COLO668 (cell line): ENCODE measurements around the gene KLHL6.
"Not testable (repeated sequence)": the region's sequence is repeated elsewhere in the genome, so short reads cannot be mapped to it uniquely, and the experiment has no call there.

ENCODE experiments used
- DNase-seq: peaks from one replicate; lab custom pipeline; 2025; ENCODE audit not compliant: unreplicated experiment; lab: John Stamatoyannopoulos, UW

KLHL6 gene

DNA sequence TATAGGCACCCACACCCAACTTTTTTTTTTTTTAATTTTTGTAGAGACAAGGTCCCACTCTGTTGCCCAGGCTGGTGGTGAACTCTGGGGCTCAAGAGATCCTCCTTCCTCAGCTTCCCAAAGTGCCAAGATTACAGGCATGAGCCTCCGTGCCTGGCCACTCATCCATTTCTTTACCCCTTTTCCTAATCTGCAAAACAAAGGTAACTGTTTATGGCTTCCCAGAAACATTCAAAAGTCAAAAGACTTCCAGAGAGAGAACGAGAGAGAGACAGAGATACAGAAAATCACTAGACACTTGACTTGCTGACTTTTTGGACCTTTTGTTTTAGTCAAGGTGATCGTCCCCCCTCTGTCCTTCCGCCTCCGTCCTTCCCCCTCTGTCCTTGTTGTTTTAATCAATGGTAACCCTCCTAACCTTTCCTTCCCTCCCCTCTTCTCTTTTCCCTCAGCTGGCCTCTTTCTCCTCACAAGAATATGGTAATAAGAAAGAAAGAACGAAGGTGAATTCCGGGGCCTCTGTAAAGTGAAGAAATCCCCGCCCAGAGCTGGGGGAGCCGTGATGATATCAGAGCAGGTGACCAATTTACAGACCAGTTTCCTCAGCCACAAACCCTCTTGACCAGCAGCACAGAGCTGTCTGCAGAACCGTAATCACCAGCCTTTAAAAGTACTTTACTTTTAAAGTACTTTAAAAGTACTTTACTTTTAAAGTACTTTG lies 21.9 kb downstream of the KLHL6 start:
- no peak for DNase-seq

DNA sequence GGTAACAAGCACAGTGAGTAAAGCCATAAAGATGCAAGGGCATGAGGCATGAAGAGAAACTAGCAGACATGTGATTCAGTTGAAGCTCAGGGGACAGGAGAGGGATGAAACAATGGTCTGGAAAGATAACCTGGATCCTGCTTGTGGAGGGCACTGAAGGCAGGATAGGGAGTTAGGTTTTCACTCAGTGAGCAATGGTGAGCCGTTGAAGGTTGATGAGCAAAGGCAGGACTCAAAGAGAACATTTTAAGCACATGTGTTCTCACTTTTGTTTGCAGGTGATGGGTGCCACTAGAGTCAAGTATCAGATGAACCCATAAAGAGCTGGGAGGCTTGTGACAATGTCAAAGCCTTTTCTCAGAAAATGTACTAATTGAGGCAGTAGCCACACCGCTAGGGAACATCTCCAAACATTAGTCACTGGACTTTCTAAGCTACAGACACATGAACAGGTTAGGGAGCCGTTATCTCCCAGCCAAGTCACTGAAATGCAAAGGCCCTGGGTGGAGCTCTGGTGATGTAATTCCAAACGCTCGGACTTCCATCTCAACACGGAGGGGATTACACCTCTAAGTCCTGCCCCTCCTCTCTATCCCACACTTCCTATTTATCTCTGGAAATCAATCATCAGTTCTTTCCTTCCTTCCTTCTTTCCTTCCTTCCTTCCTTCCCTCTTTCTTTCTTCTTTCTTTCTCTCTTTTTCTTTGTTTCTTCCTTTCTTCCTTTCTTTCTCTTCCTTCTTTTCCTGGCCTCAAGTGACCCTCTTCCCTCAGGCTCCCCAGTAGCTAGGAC lies 22.7 kb downstream of the KLHL6 start:
- no peak for DNase-seq

DNA sequence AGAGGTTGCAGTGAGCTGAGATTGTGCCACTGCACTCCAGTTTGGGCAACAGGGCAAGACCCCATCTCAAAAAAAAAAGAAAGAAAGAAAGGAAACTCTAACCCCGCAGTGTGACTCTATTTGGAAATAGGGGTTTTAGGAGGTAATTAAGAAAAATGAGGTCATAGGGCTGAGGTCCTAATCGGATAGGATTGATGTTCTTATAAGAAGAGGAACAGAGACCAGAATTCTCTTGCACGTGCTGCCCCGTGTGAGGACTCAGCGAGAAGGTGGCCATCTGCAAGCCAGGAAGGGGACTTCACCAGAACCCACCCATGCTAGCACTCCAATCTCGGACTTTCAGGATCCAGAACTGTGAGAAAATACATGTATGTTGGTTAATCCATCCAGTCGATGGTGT lies 25.8 kb downstream of the KLHL6 start:
- no peak for DNase-seq

DNA sequence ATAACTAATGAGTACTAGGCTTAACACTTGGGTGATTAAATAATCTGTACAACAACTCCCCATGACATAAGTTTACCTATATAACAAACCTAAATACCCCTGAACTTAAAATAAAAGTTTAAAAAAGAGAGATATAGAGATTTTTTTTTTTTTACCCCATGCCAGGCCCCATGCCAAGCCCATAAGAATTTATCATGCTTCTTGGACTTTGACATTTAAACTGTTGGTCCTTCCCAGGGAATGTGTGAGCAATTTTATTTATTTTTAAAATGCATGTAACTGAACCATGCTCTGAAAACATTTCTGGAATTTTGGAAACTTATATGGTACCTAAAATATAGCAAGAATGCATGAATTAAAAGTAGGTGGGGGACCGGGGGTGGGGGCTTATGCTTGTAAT lies 26.3 kb downstream of the KLHL6 start:
- no peak for DNase-seq

DNA sequence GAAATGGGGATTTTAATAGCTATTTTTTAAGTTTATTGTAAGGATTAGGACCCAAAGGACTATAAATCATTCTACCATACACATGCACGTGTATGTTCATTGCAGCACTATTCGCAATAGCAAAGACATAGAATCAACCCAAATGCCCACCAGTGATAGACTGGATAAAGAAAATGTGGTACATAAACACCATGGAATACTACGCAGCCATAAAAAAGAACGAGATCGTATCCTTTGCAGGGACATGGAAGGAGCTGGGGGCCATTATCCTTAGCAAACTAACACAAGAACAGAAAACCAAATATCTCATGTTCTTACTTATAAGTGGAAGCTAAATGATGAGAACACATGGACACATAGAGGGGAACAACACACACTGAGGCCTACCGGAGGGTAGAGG lies 26.7 kb downstream of the KLHL6 start:
- not testable (repeated sequence) for DNase-seq

DNA sequence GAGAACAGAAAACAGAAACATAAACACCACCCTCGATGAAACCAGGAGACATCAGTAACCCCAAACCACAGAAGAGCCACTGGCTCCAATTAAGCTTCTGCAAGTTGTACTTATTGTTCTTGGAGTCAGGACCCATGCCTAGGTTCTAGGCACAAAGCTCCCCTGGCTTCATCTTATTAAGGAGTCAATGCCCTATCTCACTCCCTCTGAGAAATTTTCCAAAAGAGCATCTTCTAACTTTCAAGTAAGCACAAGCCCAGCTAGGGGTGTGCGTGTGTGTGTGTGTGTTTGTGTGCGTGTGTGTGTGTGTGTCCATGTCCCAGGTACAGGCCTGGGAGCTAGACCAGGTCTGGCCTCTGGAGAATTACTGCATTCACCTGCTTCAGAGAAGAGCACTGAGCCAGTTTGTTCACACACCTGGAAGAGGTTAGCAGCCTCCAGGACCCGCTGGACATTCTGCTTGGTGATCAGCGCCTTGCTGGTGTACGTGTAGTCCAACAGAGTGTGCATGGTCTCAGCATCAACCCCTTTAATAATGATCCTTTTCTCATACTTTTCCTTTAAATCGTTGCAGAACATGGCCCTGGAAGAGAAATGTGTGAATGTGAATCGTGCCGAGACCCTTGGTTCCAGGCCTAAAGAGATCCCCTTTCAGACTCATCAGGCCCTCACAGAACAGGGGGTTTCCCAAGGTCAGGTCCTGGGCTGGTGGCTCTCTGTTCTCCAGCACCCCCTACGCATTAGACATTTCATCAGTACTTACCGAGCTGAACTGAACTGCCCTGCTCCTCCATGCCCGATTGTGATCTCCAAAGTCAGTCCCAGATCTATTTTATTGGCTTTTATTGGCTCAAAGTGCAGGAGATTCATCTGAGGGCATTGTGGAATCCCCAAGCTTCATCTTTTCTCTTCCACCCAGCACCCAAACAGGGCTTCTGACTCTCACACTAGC lies 27.8 kb downstream of the KLHL6 start:
- DNase-seq = no peak

DNA sequence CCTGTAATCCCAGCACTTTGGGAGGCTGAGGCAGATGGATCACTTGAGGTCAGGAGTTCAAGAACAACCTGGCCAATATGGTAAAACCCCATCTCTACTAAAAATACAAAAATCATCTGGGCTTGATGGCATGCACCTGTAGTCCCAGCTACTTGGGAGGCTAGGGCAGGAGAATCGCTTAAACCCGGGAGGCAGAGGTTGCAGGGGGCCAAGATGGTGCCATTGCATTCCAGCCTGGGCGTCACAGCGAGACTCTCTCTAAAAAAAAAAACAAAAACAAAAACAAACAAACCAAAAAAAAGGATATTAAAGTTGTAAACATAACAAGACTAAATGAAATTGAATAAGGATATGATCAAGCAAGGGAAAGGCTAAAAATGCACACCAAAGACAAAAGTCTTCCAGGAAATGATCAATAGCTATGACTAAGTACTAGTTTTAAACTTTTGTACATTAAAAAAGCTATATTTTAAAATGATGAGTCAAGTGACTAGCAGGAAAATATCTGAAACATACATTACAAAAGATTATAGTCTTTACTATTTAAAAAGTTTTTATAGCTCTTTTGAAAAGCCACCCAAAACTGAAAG lies 28.6 kb downstream of the KLHL6 start:
- DNase-seq = no peak

DNA sequence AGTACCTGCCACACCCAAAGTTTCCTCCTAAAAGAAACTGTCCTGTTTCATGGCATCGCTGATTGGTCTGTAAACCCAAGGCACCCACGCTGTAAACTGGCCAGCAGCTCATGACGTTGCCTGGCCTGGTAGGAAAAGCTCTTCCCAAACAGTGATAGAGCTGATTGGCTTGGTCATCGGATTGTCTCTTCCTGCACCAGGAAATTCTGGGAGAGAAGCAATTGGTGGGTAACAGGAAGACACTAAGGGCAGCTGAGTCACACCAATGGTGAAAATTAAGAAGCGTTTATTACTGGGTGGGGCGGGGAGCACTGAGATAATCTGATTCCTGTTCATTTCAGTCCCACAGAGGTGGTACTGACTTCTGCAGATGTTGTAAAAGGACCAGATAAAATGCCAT lies 31.0 kb downstream of the KLHL6 start:
- no peak for DNase-seq

DNA sequence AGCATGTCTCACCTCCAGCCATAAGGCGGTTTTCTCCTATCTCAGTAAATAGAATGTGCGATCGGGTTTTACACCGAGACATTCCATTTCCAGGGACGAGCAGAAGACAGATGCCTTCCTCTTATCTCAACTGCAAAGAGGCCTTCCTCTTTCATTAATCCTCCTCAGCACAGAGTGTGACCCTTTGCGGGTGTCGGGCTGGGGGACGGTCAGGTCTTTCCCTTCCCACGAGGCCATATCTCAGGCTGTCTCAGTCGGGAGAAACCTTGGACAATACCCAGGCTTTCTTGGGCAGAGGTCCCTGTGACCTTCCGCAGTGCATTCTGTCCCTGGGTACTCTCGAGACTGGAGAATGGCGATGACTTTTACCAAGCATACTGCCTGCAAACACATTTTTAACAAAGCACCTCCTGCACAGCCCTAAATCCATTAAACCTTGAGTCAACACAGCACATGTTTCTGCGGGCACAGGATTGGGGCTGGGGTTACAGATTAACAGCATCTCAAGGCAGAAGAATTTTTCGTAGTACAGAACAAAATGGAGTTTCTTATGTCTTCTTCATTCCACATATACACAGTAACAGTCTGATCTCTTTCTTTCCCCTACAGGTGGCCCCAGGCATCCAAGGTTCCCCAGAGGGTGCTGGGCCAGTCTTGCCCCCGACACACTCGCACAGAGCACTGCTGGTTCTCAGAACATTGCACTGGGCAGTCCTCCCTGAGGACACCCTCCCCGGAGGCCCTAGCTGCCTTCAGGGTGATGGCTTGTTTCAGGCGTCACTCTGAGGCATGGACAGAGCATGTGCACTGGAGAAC lies 34.6 kb downstream of the KLHL6 start:
- DNase-seq = not testable (repeated sequence)

DNA sequence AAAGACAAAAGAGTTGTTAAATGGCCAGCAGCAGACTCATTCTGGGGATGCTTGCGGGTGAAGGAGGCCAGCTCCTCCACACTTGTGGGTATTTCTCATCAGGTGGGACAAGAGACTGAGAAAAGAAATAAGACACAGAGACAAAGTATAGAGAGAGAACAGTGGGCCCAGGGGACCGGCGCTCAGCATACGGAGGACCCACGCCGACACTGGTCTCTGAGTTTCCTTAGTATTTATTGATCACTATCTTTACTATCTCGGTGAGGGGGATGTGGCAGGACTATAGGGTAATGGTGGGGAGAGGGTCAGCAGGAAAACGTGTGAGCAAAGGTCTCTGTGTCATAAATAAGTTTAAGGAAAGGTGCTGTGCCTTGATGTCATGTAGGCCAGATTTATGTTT lies 35.2 kb downstream of the KLHL6 start:
- not testable (repeated sequence) for DNase-seq

DNA sequence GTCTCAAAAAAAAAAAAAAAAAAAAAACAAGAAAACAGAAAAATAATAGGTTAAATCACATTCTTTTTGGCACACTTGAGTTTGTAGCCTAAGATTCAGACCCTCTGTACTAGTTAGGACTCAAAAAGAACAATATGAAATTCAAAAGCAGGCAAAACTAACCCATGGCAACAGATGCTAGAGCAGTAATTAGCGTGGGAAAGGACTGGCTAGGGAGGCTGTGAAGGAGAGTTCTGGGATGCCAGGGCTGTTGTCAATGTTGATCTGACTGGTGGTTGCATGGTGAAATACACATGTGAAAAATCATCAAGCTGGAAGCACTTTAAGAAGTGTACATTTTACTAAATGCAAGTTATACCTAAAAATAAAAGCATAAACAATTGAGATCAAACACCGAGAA lies 35.6 kb downstream of the KLHL6 start:
- no peak for DNase-seq

DNA sequence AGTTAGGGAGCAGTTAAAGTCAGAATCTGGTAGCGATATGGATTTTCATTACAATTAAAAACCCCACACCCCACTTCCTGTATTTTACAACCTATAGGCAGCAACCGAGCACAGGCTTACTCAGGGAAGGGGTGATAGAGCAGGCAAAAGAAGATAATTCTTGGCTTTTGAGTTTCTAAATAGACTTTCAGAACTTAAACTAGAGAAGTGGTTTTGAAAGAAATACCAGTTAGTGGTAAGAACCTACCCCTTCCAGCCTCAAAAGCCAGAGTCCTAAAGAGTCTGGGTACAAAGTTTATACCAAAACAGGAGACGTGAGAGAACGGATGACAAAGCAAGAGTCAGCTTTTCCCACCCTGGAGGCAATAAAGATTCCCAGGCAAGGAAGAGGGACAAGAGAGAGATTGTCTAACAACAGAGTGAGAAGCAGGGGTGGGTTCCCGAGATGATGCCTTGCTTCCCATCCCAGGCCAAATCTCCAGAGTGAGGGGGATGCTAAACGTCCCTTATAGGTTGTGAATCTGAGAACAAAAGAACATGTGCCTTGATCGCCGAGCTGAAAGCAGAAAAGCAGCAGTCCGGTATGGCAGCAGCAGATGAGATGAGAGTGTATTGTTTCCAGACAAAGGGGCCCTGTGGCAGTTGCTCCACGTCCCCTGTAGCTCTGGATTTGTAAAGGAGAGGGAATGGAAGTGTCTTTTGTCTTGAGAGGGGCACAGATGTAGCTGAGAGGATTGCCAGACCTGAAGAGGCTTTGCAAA lies 36.8 kb downstream of the KLHL6 start:
- no peak for DNase-seq

DNA sequence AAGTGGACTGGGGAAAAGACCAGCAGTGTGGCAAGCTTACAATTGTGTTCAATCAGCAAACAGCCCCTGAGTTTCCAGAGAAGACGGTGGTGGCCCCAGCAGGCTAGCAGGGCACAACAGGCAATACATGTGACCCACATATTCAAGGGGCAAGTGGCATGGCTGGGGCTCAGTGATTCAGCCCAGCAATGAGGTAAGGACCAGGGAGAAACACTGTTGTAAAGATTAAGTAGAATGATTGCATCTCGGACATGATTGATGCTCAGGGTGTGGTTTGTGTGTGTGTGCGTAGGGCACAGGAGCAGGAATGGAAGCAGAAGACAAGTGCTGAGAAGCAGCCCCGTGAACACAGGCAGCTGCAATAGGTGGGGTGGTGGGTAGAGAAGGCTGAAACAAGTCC lies 37.9 kb downstream of the KLHL6 start:
- no peak for DNase-seq

DNA sequence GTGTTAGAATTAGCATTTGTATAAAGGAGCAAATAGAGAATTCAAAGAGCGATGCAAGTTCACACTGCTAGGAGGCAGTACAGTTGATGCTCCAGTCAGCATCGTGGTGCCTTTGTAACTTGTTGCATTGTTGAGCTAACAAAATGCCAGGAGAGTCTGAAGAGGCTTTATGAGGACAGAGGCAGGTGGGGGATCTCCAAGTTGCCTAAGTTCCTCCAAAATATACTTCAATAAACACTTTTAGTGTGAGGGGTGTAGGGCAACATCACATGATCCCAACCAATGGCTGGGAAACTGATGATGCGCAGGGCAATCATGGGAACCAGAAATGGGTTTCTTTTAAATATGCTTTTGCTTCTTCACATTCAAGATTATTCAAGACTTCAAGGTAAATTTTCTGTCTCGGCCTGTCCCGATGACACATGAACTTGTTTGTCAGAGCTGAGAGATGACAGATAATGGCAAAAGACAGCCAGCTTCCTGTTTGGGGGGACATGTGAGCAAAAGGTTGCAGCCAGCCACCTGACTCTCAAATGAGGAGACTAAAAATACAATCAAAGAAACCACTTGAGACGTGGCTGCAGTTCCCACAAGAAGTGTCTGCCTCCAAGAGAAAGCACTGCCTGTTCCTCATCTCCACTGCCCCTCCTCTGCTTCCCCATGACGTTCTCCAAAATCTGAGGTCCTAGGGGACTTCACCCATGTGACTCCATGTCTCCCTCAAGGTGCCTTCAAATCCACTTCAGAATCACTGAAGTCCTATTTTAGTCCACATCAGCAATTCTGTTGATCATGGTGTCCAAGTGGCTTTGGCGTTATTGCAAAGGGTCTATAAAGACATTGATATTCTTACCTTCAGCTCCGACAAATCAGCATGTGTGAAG lies 39.3 kb downstream of the KLHL6 start:
- no peak for DNase-seq

DNA sequence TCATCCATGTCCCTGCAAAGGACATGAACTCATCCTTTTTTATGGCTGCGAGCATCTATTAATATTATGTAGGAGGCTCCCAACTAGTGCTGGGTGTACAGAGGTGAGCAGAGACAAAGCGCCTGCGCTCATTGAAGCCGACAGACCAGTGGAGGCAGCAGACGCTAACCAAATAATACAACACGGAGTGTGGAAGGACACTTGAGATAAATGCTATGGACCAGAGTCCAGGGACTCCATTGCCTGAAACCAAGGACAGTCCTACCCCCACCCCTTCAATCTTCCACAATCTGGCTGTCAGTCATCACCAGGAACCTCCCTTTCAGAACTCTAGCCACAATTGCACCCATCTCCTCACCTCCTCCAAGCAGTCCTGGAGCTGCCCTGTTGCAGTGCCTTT lies 41.5 kb downstream of the KLHL6 start:
- no peak for DNase-seq

DNA sequence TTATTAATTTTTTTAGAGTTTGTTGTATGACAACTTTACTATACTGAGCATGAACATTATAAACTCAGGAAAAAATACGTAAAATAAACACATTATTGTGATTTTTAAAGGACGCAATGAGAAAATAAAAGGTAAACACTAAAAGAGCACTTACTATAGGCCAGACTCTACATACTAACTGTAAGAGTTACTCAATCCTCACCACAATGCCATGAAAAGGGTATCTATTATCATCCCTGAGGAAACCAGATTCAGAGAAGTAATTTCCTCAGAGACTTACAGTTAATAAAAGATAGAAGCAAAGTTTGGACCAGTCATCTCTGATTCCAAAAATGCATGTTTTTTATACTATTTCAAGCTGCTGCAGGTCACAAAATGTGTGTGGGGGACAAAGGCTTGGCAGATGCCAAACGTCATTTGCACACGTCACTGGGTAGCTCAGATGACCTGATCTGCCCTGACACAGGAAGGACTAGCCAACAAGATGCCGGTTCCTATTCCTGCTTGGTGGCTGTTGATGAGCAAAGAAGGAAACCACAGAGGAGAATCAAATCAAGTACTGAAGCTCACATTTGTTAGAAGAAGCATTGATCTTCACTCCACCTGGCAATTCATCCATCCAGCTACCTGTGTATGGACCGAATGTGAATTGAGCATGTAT lies 42.3 kb downstream of the KLHL6 start:
- no peak for DNase-seq

DNA sequence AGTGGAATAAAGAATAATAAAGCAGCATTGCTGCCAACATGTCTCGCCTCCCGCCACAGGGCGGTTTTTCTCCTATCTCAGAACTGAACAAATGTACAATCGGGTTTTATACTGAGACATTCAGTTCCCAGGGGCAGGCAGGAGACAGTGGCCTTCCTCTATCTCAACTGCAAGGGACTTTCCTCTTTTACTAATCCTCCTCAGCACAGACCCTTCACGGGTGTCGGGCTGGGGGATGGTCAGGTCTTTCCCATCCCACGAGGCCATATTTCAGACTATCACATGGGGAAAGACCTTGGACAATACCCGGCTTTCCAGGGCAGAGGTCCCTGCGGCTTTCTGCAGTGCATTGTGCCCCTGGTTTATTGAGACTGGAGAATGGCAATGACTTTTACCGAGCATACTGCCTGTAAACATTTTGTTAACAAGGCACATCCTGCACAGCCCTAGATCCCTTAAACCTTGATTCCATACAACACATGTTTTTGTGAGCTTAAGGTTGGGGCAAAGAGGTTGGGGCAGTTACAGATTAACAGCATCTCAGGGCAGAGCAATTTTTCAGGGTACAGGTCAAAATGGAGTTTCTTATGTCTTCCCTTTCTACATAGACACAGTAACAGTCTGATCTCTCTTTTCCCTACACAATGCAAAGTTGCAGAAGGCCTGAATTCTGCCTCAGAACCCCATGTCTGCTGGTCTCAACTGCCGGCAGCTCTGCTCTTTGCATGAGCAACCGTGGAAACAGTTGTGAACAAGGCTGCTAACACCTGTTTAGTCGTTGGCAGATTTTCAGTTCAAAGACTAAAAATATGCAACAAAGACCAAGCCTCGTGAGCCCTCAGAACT lies 44.0 kb downstream of the KLHL6 start:
- not testable (repeated sequence) for DNase-seq
